Heart right ventricle (tissue), 16 donors: ENCODE data around the gene WARS2. TPM values are rescaled to one million over a fixed set of nuclear protein-coding genes. Genes with fewer than 3 reads are reported as not detected.
A peak's percentile ranks its signal among the peaks of the same experiment; 100 is the strongest.

Source experiments
- ATAC-seq, 8 donors: fragments of 200-7000 bp; cut with Tn5 transposase; one replicate each; pipeline ENCODE4 v1.9.1; 2020; ENCODE audit warnings: mild to moderate bottlenecking in 8 of 8, moderate library complexity in 8 of 8, moderate number of reproducible peaks in 1 of 8
- DNase-seq, 2 donors: peaks; one replicate each; pipeline ENCODE4 v3.0.0-alpha.2; 2020
- H3K27ac ChIP-seq, 10 donors: fragments of 200-600 bp; sonication (generic) in 2 of 10; one replicate each; pipeline versions ENCODE4 v1.5.0 to v1.8.0; 2020 to 2022; ENCODE audit warnings: mild to moderate bottlenecking in 3 of 10
- H3K27me3 ChIP-seq, 7 donors: fragments of 200-600 bp; one replicate each; pipeline ENCODE4 v1.8.0; 2021 to 2022; ENCODE audit warnings: mild to moderate bottlenecking in 2 of 7
- H3K36me3 ChIP-seq, 9 donors: fragments of 200-600 bp; sonication (generic) in 1 of 9; one replicate each; pipeline versions ENCODE4 v1.5.0 to v1.8.0; 2020 to 2022; ENCODE audit warnings: mild to moderate bottlenecking in 2 of 9
- H3K4me1 ChIP-seq, 9 donors: fragments of 200-600 bp; sonication (generic) in 1 of 9; one replicate each; pipeline versions ENCODE4 v1.5.0 to v1.8.0; 2020 to 2022; ENCODE audit warnings: mild to moderate bottlenecking in 4 of 9
- H3K4me3 ChIP-seq, 10 donors: fragments of 200-600 bp; sonication (generic) in 2 of 10; one replicate each; pipeline versions ENCODE4 v1.5.0 to v1.8.0; 2020 to 2022; ENCODE audit warnings: mild to moderate bottlenecking in 7 of 10, moderate library complexity in 2 of 10
- H3K9me3 ChIP-seq, 11 donors: fragments of 200-600 bp in 10 of 11; sonication (generic) in 2 of 11; one replicate each; pipeline versions ENCODE4 v1.5.0 to v1.8.0; 2013 to 2022; ENCODE audit warnings: mild to moderate bottlenecking in 2 of 11, control low read depth in 1 of 11, moderate library complexity in 1 of 11
- CTCF ChIP-seq, 9 donors: fragments of 200-600 bp; sonication (generic) in 2 of 9; IDR thresholded peaks; one replicate each; pipeline versions ENCODE4 v1.5.0 to v1.8.0; 2021 to 2022; ENCODE audit warnings: antibody characterized with exemption in 9 of 9, mild to moderate bottlenecking in 5 of 9, moderate library complexity in 1 of 9
- WGBS, 2 donors: extraction: QIAGEN DNeasy Blood & Tissue Kit; methylation state at CpG; one replicate each; pipeline ENCODE4 v1.1.7; 2013; ENCODE audit warnings: inconsistent platforms in 1 of 2; 5-methylcytosine and 5-hydroxymethylcytosine counted together
- intact Hi-C, 10 donors: fragments of 100-400 bp; cut with DNase I; formaldehyde crosslinking; loops; one replicate each; pipeline versions ENCODE4 v1.11.1 to v1.14.2; 2022
- polyA plus RNA-seq, 2 donors: library from polyadenylated mRNA; stranded (reverse); fragments of 200-250 nt; gene quantifications; one replicate each; pipeline ENCODE4 v1.2.3, GENCODE V29; 2013
- total RNA-seq, 10 donors: library from RNA; stranded (reverse); fragmentation: NEBNext Ultra II Directional in 3 of 10; extraction: Animal tissue kit (Norgen Biotek cat#: 25700) in 3 of 10; gene quantifications; one replicate each; pipeline versions ENCODE4 v1.2.1 to v1.2.4, GENCODE V29; 2021 to 2023
- donor health status: Arrhythmogenic right ventricular cardiomyopathy.
- donor health status: ischemic (EF 13 %, LVEDD 7.1; RV severe dilation, severe dysfunction).
- donor health status: healthy with polysubstance abuse.
- donor health status: DM: no; HTN: yes; CAD: no.
- donor health status: DM: no; HTN: no; CAD: no.
- donor health status: ischemic (EF 25% LVEDD 6.9; RV normal size, moderate dysfunction).
- donor health status: ischemic (EF 25% LVEDD 5.7; RV mildly dilated, moderate dysfunction).
- donor health status: healthy.
- donor health status: DM: yes; HTN: yes; CAD: no.
- donor health status: Ischemic cardiomyopathy.
- donor health status: ischemic (EF 35%, LVEDD 5.7; RV mildly dilated, moderate dysfunction).
- donor health status: nonischemic (EF 11% LVEDD 7.7; RV severe dilation, severe dysfunction).
- donor health status: DM: yes; HTN: yes; CAD: no.
- donor health status: PGD.
- donor health status: ischemic (EF 29% LVEDD 5.4; RV normal size, mild dysfunction).
- donor health status: nonischemic (EF 23%, LVEDD 6.1; RV moderate dilation, normal function).

The WARS2 gene
- total and polyA plus RNA-seq, 12 donors: 3.5 to 15.4 (median 11.3) TPM

DNA sequence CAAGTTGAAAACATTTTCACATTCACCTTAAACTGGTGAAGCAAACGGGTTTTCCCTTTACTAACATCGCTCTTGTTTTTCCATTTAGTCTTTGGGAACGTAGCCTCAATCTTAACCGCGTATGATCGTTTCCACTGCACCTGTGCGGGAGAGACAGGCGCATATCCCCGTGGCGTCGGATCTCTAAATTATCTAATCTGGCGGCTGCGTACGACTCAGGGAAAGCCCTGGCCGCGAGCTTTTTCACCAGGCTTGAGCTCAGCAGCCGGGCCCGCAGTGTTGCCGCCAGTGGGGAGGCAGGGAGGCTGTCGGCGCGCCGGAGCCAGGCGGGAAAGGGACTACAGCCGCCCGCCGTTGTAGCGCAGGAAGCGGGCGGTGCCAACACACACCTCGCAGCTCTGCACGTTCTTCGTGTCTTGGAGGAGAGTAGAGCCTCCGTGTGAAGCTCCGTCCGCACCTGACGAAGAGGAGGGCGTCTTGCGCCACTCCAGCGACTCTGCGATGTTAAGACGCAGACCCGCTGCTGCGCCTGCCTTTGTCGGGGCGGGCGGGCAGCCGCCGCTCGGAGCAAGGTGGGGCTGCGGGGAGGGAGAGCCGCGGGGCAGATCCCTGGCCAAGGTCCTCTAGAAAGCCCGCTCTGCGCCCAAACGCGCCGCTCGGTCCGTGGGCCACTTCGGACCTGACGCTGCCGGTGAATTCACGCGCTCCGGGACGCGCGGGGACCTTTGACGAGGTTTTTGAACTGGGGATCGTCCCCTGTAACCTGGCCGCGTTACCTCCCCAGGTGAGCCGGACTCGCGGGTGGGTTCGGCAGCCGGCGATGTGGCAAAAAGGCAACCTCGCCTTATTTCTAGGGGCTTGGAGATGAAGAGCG, 133.8 kb downstream of the WARS2 start:
- Histone ChIP-seq H3K27me3 (peaks cover 23 to 97% (median 81%) of the 10 kb centered on the region in 7 donors), H3K4me1 (peaks cover 10 to 39% (median 19%) of the 10 kb centered on the region in 9 donors), H3K9me3 (no peaks in the 10 kb centered on the region), H3K4me3 (peak overlapping the region in 3 of 10 donors; percentile 5 to 20 (median 11)), H3K36me3 (no peaks in the 10 kb centered on the region), H3K27ac (no peak overlapping the region)
- TF ChIP-seq CTCF (IDR thresholded peaks at IDR 0.05): no peak
- DNase-seq (no peak), ATAC-seq (no peak)
- intact Hi-C loops: loop anchor here in 7 of 10 donors (2.0 to 10.0 kb wide), 5 partner anchors 784 to 859 kb away; no protein-coding TSS in a partner anchor
- WGBS, 2 donors: 2 to 3% methylated on average over 80 to 81 of the region's 81 CpGs

GRCh38 chr1:119005724-119006405, 134.6 kb downstream of the WARS2 start:
- intact Hi-C loops: loop anchor here in 7 of 10 donors (2.0 to 10.0 kb wide), 5 partner anchors 784 to 859 kb away; no protein-coding TSS in a partner anchor
- no peak for TF ChIP-seq CTCF (IDR thresholded peaks at IDR 0.05)
- WGBS, 2 donors: 10 to 18% methylated on average over 17 of the region's 17 CpGs
- ATAC-seq (no peak), DNase-seq (no peak)
- H3K4me3 ChIP-seq: no peak overlapping the region
- peaks cover 14 to 47% (median 25%) of the 10 kb centered on the region in 9 donors for H3K4me1 ChIP-seq
- peaks cover 23 to 99% (median 89%) of the 10 kb centered on the region in 7 donors for H3K27me3 ChIP-seq
- H3K36me3 ChIP-seq: no peaks in the 10 kb centered on the region
- H3K9me3 ChIP-seq: no peaks in the 10 kb centered on the region
- no peak overlapping the region for H3K27ac ChIP-seq

DNA sequence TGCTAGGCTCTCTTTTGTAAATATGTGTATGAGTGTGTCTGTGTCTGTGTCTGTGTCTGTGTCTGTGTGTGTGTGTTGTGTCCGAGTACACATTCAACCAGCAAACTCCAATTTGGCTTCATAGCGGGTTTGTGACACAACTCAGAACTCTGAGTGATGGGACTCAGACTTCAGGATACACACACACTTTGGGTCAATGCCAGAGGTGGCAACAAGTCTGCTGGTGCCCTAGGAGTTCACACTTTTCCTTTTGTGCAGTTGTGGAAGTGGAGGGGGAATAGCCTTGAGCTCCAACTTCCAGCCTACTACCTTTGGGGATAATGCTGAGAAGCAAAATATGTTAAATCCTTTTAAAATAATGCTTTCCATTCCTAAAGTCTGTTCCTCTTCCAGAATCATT, 135.7 kb downstream of the WARS2 start:
- intact Hi-C loops: loop anchor here in 7 of 10 donors (5.0 to 10.0 kb wide), 4 partner anchors 782 to 857 kb away; no protein-coding TSS in a partner anchor
- H3K36me3 ChIP-seq: no peaks in the 10 kb centered on the region
- ATAC-seq (no peak), DNase-seq (no peak)
- peaks cover 24 to 99% (median 95%) of the 10 kb centered on the region in 7 donors for H3K27me3 ChIP-seq
- H3K4me3 ChIP-seq: no peak overlapping the region
- no peak overlapping the region for H3K27ac ChIP-seq
- WGBS, 2 donors: 45 to 66% methylated on average over 2 of the region's 2 CpGs
- H3K9me3 ChIP-seq: no peaks in the 10 kb centered on the region
- peaks cover 14 to 54% (median 34%) of the 10 kb centered on the region in 9 donors for H3K4me1 ChIP-seq
- TF ChIP-seq CTCF (IDR thresholded peaks at IDR 0.05): no peak

DNA sequence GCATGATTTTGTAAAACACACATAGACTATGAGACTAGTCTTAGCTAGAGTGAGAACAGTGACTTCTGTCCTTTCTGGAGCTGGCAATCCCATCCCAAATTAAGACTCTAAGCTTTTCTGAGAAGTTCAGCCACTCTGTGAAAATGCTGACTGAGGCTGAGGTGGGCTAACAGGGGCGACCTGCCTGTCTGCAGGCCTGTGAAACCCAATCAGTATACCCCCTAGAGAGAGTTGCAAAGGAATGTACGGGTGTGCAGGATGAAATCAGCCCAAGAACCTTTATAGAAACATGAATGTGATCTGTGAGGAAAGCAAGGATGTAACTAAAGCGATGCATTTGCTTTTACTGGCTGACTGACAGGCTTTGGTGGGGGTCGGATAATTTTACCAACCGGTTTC, 136.3 kb downstream of the WARS2 start:
- Histone ChIP-seq H3K27me3 (peaks cover 28 to 99% (median 97%) of the 10 kb centered on the region in 7 donors), H3K36me3 (no peaks in the 10 kb centered on the region), H3K4me1 (peaks cover 14 to 51% (median 34%) of the 10 kb centered on the region in 9 donors), H3K9me3 (no peaks in the 10 kb centered on the region), H3K4me3 (no peak overlapping the region), H3K27ac (no peak overlapping the region)
- TF ChIP-seq CTCF (IDR thresholded peaks at IDR 0.05): no peak
- ATAC-seq: no peak
- no peak for DNase-seq
- intact Hi-C loops: loop anchor here in 1 of 10 donors (10.0 kb wide), 1 partner anchor 849 kb away; no protein-coding TSS in a partner anchor
- 29 to 37% methylated on average over 5 of the region's 5 CpGs for WGBS, 2 donors
